GM18909 (cell line): Measurements from ENCODE around the gene ARHGEF10L.

Source experiments
- ATAC-seq: cut with Tn5 transposase; IDR thresholded peaks from one replicate; pipeline ENCODE4 v1.9.1; 2021; ENCODE audit warnings: mild to moderate bottlenecking; ENCODE audit not compliant: unreplicated experiment, poor library complexity

ARHGEF10L gene

GRCh38 chr1:17520473-17521319, 18.8 kb upstream of the ARHGEF10L start:
- ATAC-seq: no peak

DNA sequence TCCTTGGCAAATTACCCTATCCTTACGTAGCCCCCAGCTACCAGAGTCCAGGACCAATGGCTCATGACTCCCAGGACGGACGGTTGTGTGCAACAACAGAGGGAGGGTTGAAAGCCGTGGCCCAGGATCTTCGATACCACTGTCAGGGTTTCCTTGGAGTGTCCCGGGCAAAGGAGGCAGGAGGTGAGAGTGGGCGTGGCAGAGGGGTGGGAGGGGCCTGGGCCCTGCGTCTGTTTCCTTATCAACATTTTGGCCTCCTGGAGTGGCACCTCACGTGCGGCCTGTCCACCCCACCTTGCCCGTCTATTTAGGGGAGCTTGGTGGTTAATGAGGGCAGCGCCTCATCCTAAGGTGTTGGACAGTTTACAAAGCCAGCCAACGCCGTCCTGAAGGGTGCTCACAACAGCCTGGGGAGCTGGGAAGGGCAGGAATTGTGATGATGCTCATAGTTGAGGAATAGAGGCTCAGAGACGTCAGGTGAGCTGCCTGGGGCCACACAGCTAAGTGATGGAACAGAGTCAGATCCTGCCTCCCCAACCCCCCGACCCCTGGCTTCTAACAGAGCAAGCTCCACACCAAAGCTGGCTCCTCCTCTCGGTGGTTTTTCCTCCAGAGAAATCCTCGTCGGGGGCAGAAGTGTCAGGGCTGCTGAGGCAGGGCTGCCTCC, 17.4 kb upstream of the ARHGEF10L start:
- no peak for ATAC-seq

GRCh38 chr1:17523321-17524041, 16.0 kb upstream of the ARHGEF10L start:
- ATAC-seq: no peak

GRCh38 chr1:17524645-17525044, 14.9 kb upstream of the ARHGEF10L start:
- ATAC-seq: no peak

GRCh38 chr1:17525996-17526686, 13.4 kb upstream of the ARHGEF10L start:
- ATAC-seq: no peak

- no peak for ATAC-seq
These were observed 12.2 kb upstream of the ARHGEF10L start for GRCh38 chr1:17527036-17527914.

GRCh38 chr1:17529381-17529780, 10.1 kb upstream of the ARHGEF10L start:
- ATAC-seq: no peak

DNA sequence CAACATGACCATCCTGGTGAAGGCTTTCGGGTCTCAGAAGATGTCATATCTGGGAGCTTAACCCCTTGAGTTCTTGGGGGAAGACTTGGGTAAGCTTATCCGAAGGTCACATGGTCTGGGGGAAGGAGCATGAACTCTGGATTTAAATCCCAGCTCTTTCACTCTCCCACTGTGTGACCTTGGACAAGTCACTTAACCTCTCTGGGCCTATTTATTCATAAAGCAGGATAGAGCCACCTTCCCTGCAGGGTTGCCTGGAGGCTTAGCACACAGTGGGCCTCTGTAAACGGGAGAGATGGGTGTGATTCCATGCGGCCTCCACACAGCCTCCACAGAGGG, 8.2 kb upstream of the ARHGEF10L start:
- ATAC-seq: no peak

DNA sequence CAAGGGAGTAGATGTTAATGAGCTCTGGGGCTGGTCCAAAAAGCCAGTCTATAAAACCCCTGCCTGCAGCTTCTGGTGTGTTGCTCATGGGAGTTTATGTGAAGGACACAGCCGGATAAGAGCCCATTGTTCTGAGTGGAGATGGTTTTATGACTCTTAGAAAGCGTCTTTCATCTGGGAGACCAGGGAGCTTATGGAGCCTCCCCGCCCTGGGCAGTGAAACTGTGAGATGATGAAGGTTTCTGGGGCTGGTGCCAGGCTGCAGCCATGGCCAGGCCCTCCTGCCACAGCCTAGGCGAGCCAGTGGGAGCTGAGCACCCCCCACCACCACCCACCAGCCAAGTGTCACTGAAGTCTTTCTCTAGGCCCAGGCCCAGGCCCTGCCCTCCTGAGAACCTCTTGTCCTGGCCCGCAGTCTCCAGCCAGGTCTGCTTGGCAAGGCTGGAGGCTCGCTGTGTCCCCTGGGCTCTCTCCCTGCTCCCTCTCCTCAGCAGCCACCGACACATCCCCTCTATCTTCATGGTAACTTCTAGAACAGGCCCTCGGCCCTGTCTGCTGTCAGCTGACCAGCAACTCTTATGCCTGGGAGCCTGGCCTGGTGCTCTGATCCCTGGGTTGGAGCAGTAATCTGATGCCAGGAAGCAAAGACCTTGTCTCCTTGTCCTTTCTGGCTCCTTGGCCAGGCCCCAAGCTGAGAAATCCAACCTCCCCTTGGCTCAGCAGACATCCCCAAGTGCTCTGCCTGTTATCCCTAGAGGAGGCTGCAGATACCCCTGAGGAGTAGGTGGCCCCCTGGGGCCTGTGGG, 7.6 kb upstream of the ARHGEF10L start:
- no peak for ATAC-seq

GRCh38 chr1:17533201-17533600, 6.3 kb upstream of the ARHGEF10L start:
- ATAC-seq: no peak

GRCh38 chr1:17535300-17535936, 4.1 kb upstream of the ARHGEF10L start:
- no peak for ATAC-seq

DNA sequence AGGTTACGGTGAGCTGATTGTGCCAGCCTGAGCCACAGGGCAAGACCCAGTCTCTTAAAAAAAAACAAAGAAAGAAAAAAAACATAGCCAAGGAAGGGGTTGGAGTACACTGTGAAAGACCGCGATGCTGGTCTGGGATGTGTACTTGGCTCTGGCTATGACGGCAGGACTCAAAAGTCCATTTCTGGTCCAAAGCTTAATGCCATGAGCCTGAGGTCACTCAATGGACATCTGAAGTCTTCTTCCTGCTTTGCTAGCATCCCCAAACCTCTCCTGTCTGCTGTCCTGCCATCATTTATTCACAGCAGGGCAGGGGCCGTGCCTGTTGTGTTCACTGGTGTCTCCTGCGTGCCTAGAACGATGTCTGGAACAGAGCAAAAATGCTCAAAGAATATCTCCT, 1.5 kb upstream of the ARHGEF10L start:
- ATAC-seq: no peak

GRCh38 chr1:17538428-17539117, 925 bp upstream of the ARHGEF10L start:
- ATAC-seq: no peak

DNA sequence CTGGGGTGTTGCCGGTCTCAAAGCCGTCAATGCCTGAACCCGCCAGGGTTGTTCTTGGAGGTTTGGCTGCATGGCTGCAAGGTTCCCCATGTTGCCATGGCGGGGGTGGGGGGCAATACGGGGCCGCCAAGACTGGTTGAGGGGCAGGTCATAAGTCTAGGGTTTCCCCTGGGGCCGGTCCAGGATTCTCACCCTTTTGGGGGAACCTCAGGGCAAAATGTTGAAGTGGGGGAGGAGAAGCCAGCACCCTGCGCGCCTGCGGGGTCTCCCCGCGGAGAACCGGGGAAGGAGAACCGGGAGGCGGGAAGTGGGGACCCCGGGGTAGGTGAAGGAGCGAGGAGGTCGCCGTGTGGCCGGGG, 401 bp upstream of the ARHGEF10L start:
- ATAC-seq: no peak

DNA sequence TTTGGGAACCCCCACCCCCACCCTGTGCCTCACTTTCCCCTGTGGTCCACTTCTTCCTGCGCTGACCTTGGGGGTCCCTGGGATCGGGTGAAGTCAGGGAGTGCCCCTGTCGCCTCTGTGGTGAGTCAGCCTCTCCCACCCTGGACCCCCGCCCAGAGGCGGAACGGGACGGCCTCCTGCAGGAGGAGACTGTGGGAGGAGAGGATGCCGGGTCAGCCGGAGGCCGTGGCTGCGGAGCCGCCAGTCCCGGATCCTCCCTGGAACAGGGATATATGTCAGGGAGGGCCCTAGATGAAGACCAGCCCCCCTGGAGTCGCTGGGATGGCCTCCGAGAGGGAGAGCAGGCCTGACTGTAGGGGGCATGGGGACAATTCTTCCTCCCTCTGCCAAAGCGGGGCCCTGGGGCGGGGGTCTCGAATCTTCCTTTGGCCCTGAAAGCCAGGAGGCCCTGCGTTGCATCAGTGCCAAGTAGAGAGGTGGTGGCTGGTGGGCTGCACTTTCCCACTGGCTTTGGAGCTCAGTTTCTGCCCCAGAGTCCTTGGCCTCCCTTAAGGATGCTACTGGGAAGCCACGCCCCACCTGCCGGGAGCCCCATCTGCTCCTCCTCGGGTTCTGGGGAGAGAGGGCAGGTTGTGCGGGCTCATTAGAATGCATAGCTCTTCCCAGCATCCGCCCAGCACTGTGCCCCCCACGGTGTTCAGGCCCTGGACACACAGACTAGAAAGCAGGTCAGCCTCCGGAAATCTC, 930 bp downstream of the ARHGEF10L start:
- no peak for ATAC-seq

GRCh38 chr1:17542645-17543044, 3.1 kb downstream of the ARHGEF10L start:
- ATAC-seq: no peak

GRCh38 chr1:17544776-17545350, 5.4 kb downstream of the ARHGEF10L start:
- no peak for ATAC-seq
